Cardiac fibroblast (primary cell): ENCODE results near the gene TPD52L1.

ENCODE experiments used
- DNase-seq, 2 donors: peaks; one replicate each; pipeline versions ENCODE4 v3.0.0 to v3.0.0-alpha.2; 2010; ENCODE audit warnings: low read depth in 2 of 2
- H3K4me3 ChIP-seq, 2 donors: replicated peaks in 1 of 2; 1 replicate in 1 of 2; 2 replicates in 1 of 2; pipeline ENCODE4 v1.5.1; 2011; ENCODE audit warnings: low read depth in 2 of 2, low read length in 2 of 2, mild to moderate bottlenecking in 2 of 2, moderate library complexity in 1 of 2
- TF ChIP-seq, protein P1 (sequence below): IDR thresholded peaks from one replicate; pipeline ENCODE4 v1.5.1; 2011; ENCODE audit warnings: low read depth, mild to moderate bottlenecking, low read length, inconsistent platforms

The TPD52L1 gene

GRCh38 chr6:125300992-125301434 lies 147.4 kb downstream of the TPD52L1 start:
- TF ChIP-seq, protein P1, sequence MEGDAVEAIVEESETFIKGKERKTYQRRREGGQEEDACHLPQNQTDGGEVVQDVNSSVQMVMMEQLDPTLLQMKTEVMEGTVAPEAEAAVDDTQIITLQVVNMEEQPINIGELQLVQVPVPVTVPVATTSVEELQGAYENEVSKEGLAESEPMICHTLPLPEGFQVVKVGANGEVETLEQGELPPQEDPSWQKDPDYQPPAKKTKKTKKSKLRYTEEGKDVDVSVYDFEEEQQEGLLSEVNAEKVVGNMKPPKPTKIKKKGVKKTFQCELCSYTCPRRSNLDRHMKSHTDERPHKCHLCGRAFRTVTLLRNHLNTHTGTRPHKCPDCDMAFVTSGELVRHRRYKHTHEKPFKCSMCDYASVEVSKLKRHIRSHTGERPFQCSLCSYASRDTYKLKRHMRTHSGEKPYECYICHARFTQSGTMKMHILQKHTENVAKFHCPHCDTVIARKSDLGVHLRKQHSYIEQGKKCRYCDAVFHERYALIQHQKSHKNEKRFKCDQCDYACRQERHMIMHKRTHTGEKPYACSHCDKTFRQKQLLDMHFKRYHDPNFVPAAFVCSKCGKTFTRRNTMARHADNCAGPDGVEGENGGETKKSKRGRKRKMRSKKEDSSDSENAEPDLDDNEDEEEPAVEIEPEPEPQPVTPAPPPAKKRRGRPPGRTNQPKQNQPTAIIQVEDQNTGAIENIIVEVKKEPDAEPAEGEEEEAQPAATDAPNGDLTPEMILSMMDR: no peak
- DNase-seq: peak in 1 of 2 donors; percentile 57

GRCh38 chr6:125301435-125302391 lies 148.1 kb downstream of the TPD52L1 start, which contains the start of gene HDDC2:
HDDC2 (minus strand) TSS chr6:125301967; CDS start chr6:125301932, 35 bp downstream.
- TF ChIP-seq, protein P1: no peak
- peak within 1 kb of the TSS; percentile 68 to 77 for H3K4me3 ChIP-seq
- peak; percentile 72 to 81 for DNase-seq

More at GRCh38 chr6:125300992-125301434, 147.4 kb downstream of the TPD52L1 start:
- H3K4me3 ChIP-seq: peak overlapping the region; percentile 68 to 77

DNA sequence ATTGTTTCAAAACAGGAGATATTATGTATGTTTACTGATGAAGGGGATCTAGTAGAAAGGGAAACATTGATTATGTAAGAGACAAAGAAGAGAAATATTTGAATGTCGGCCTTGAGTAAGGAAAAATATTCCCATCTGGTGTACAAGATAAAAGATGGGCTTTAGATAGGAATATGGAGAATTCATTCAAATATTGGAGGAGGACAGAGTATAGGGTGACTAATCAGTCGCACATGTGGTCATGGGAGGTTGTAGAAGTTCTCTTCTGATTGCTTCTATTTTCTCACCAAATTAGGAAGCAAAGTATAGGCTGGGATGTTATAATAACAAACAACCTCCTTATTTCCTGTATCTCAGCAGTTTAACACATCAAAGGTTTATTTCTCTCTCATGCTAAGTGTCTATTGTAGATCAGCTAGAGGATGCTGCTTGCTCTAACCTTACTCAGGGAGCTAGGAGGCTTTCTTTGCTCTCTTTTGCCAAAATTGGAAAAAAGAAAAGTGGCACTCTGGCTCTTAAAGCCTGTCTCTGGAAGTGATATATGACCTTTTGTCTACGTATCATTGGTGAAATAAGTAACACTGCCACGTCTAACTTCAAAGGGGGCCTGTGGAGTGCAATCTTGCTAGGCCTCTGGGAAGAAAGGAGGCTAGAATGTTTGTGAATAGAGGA lies 149.4 kb downstream of the TPD52L1 start:
- TF ChIP-seq, protein P1: no peak
- no peak for DNase-seq
- no peak overlapping the region for H3K4me3 ChIP-seq

GRCh38 chr6:125303512-125303854 lies 149.9 kb downstream of the TPD52L1 start:
- TF ChIP-seq, protein P1: no peak
- no peak for DNase-seq
- no peak overlapping the region for H3K4me3 ChIP-seq

DNA sequence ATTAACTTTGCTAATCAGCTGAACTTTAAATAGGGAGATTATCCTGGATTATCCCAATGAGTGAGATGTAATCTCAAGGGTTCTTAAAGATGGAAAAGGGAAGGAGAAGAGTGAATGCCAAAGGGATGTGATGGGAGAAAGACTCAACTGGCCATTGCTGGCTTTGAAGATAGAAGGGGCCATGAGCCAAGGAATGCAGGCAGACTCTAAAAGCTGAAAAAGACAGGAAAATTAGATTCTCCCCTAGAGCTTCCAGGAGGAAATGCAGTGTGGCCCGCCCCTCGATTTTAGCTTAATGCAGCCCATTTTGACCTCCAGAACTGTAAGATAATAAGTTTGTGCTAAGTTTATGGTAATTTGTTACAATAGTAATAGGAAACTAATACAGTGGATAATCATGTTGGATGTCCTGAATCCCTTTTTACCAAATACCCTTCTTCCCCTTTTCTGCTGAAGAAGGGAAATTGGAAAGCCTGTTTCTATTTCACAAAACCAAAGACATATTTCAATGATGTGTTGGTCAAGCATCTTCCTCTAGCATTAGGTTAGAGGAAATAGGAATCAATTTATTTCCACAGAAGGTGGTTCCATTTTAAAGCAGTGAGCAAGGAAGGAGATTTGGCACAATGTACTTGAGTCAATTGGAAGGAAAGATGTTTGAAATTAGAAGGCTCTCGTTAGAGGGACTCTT lies 151.5 kb downstream of the TPD52L1 start:
- DNase-seq: no peak
- no peak overlapping the region for H3K4me3 ChIP-seq
- TF ChIP-seq, protein P1: no peak

DNA sequence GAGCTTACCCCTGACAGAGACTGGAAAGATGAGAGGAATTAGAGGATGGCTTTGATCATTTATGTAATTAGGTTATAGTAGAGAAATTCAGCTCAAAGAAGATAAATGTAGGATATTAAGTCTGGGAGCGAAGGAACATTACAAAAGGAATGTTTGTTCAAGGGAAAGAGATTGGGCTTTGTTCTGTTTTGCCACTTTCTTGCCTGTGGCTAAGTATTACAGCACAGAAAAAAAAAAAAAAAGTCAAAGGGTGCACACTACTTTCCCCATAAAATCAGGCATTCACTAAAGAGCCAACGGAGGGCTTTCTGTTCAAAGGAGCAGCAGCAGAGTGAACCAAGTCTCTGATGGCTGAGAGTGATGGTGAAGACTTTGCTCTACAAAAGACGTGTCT lies 153.2 kb downstream of the TPD52L1 start:
- TF ChIP-seq, protein P1: no peak
- no peak for DNase-seq
- H3K4me3 ChIP-seq: no peak overlapping the region
